H1 (cell line): ENCODE results near the gene STX8. TPM values are rescaled to one million over a fixed set of nuclear protein-coding genes. Genes with fewer than 3 reads are reported as not detected.

Experiments used
- CTCF ChIA-PET: fragments of 300-600 bp; sonication (Branson Sonifier 250); formaldehyde crosslinking; loops from one replicate; lab custom pipeline; 2021; ENCODE audit not compliant: partially characterized antibody; lab: Charles Lee
- POLR2A ChIA-PET: fragments of 300-600 bp; sonication (Branson Sonifier 250); formaldehyde crosslinking; loops from one replicate; lab custom pipeline; 2021; ENCODE audit warnings: inconsistent platforms; ENCODE audit not compliant: partially characterized antibody; lab: Charles Lee
- DNase-seq, 2 experiments: peaks; one replicate each; pipeline versions ENCODE4 v3.0.0 to v3.0.0-alpha.2; 2010 to 2022; ENCODE audit warnings: low spot score in 2 of 2, low read depth in 1 of 2, mixed read lengths in 1 of 2
- FAIRE-seq: peaks from 2 replicates; lab custom pipeline; 2011; peaks lifted over from hg19 to GRCh38; lab: Jason Lieb, UNC
- H2AFZ ChIP-seq: 2 replicates; pipeline ENCODE4 v1.8.1; 2012; ENCODE audit warnings: low read length, inconsistent platforms
- H2AK5ac ChIP-seq: 2 replicates; pipeline ENCODE4 v1.6.1; 2013; ENCODE audit warnings: low read depth, low read length
- H2BK120ac ChIP-seq: replicated peaks from 2 replicates; pipeline ENCODE3; 2013; ENCODE audit warnings: low read depth, low read length, inconsistent platforms
- H2BK12ac ChIP-seq: 2 replicates; pipeline ENCODE4 v1.6.1; 2013; ENCODE audit warnings: low read depth, low read length
- H2BK15ac ChIP-seq: 2 replicates; pipeline ENCODE4 v1.6.1; 2013; ENCODE audit warnings: low read length
- H2BK20ac ChIP-seq: 2 replicates; pipeline ENCODE4 v1.6.1; 2013; ENCODE audit warnings: low read length
- H2BK5ac ChIP-seq: 2 replicates; pipeline ENCODE4 v1.6.1; 2013; ENCODE audit warnings: low read depth, low read length
- H3K14ac ChIP-seq: 2 replicates; pipeline ENCODE4 v1.6.1; 2013; ENCODE audit warnings: inconsistent platforms; ENCODE audit not compliant: insufficient read length
- H3K18ac ChIP-seq: 2 replicates; pipeline ENCODE4 v1.6.1; 2013; ENCODE audit warnings: low read length; ENCODE audit errors: extremely low read depth
- H3K23ac ChIP-seq: 2 replicates; pipeline ENCODE4 v1.6.1; 2013; ENCODE audit warnings: inconsistent platforms; ENCODE audit not compliant: insufficient read length
- H3K23me2 ChIP-seq: 2 replicates; pipeline ENCODE4 v1.6.1; 2013; ENCODE audit warnings: low read depth, low read length
- H3K27ac ChIP-seq: 2 replicates; pipeline ENCODE4 v1.6.1; 2011; ENCODE audit warnings: low read depth, low read length, inconsistent platforms
- H3K27me3 ChIP-seq, 4 experiments: replicated peaks in 1 of 4; 1 replicate in 1 of 4; 2 replicates in 3 of 4; pipeline versions ENCODE4 v1.6.1 to v1.8.1; 2011 to 2013; ENCODE audit warnings: low read length in 3 of 4, mild to moderate bottlenecking in 3 of 4, inconsistent platforms in 2 of 4, mixed read lengths in 2 of 4, moderate library complexity in 1 of 4; ENCODE audit not compliant: control insufficient read depth in 3 of 4, insufficient read depth in 3 of 4; ENCODE audit errors: extremely low read depth in 1 of 4
- H3K36me3 ChIP-seq, 4 experiments: 2 replicates each; pipeline versions ENCODE4 v1.6.1 to v1.8.1; 2011 to 2013; ENCODE audit warnings: mild to moderate bottlenecking in 4 of 4, low read length in 3 of 4, moderate library complexity in 2 of 4, control low read depth in 1 of 4, inconsistent platforms in 1 of 4; ENCODE audit not compliant: insufficient read depth in 4 of 4, control insufficient read depth in 2 of 4
- H3K4ac ChIP-seq: replicated peaks from 2 replicates; pipeline ENCODE3; 2013; ENCODE audit warnings: low read length, low read depth, mixed read lengths, inconsistent platforms; ENCODE audit not compliant: insufficient read length
- H3K4me1 ChIP-seq, 4 experiments: replicated peaks in 1 of 4; 1 replicate in 1 of 4; 2 replicates in 3 of 4; pipeline versions ENCODE4 v1.6.1 to v1.8.1; 2011 to 2013; ENCODE audit warnings: low read length in 3 of 4, inconsistent platforms in 2 of 4, mixed read lengths in 1 of 4; ENCODE audit not compliant: insufficient read depth in 4 of 4, control insufficient read depth in 3 of 4
- H3K4me2 ChIP-seq, 2 experiments: 2 replicates each; pipeline versions ENCODE4 v1.6.1 to v1.8.1; 2011 to 2013; ENCODE audit warnings: low read depth in 2 of 2, low read length in 2 of 2, control low read depth in 1 of 2, inconsistent platforms in 1 of 2, mild to moderate bottlenecking in 1 of 2; ENCODE audit not compliant: insufficient read depth in 1 of 2
- H3K4me3 ChIP-seq, 4 experiments: fragments of 200-600, 300-600 bp in 1 of 4; sonication (generic), shearing (Covaris generic), sonication (Bioruptor Twin) in 1 of 4; 2 replicates each; pipeline versions ENCODE4 v1.5.1 to v1.8.1; 2011 to 2016; ENCODE audit warnings: low read length in 4 of 4, low read depth in 3 of 4, control low read depth in 2 of 4, inconsistent platforms in 2 of 4, mild to moderate bottlenecking in 2 of 4, mixed read lengths in 1 of 4, moderate library complexity in 1 of 4; ENCODE audit not compliant: insufficient read depth in 2 of 4; ENCODE audit errors: extremely low read depth in 1 of 4
- H3K56ac ChIP-seq: replicated peaks from 2 replicates; pipeline ENCODE3; 2013; ENCODE audit warnings: low read depth, mild to moderate bottlenecking, mixed read lengths, low read length, inconsistent platforms; ENCODE audit not compliant: insufficient read length
- H3K79me1 ChIP-seq: 2 replicates; pipeline ENCODE4 v1.6.1; 2013; ENCODE audit warnings: low read depth, low read length, control low read depth
- H3K79me2 ChIP-seq, 2 experiments: 2 replicates each; pipeline versions ENCODE4 v1.6.1 to v1.8.1; 2012 to 2013; ENCODE audit warnings: low read length in 2 of 2, mild to moderate bottlenecking in 2 of 2, inconsistent platforms in 1 of 2; ENCODE audit not compliant: insufficient read depth in 2 of 2, control insufficient read depth in 1 of 2
- H3K9ac ChIP-seq, 4 experiments: replicated peaks in 1 of 4; 1 replicate in 1 of 4; 2 replicates in 3 of 4; pipeline versions ENCODE4 v1.6.1 to v1.8.1; 2011 to 2013; ENCODE audit warnings: low read depth in 3 of 4, low read length in 3 of 4, control low read depth in 2 of 4, mild to moderate bottlenecking in 2 of 4, moderate library complexity in 2 of 4, inconsistent platforms in 1 of 4; ENCODE audit errors: extremely low read depth in 1 of 4
- H3K9me3 ChIP-seq, 2 experiments: 2 replicates each; pipeline versions ENCODE4 v1.6.1 to v1.8.1; 2012 to 2013; ENCODE audit warnings: mild to moderate bottlenecking in 2 of 2, moderate library complexity in 2 of 2, control low read depth in 1 of 2, inconsistent platforms in 1 of 2, low read depth in 1 of 2, low read length in 1 of 2, mixed read lengths in 1 of 2; ENCODE audit not compliant: insufficient read depth in 2 of 2
- H4K20me1 ChIP-seq, 2 experiments: replicated peaks in 1 of 2; 2 replicates each; pipeline versions ENCODE3 to v1.8.1; 2011 to 2013; ENCODE audit warnings: inconsistent platforms in 2 of 2, low read length in 2 of 2, mild to moderate bottlenecking in 1 of 2; ENCODE audit not compliant: insufficient read depth in 2 of 2, control insufficient read depth in 1 of 2
- H4K5ac ChIP-seq: 2 replicates; pipeline ENCODE4 v1.6.1; 2013; ENCODE audit warnings: low read length, low read depth, mixed read lengths, inconsistent platforms; ENCODE audit not compliant: insufficient read length
- H4K8ac ChIP-seq: 2 replicates; pipeline ENCODE4 v1.8.0; 2013; ENCODE audit warnings: mild to moderate bottlenecking, moderate library complexity, low read length, inconsistent platforms; ENCODE audit not compliant: insufficient read depth; ENCODE audit errors: extremely low read depth
- H4K91ac ChIP-seq: replicated peaks from 2 replicates; pipeline ENCODE3; 2013; ENCODE audit warnings: low read length, mixed read lengths, inconsistent platforms; ENCODE audit not compliant: insufficient read length
- CREB1 ChIP-seq: IDR thresholded peaks from 2 replicates; pipeline ENCODE4 v1.6.1; 2012; ENCODE audit warnings: inconsistent platforms
- KDM5A ChIP-seq: fragments of 200-600 bp; IDR thresholded peaks from 2 replicates; pipeline ENCODE4 v1.7.1; 2012; ENCODE audit warnings: mild to moderate bottlenecking, low read length, inconsistent platforms, mixed read lengths
- MAX ChIP-seq: IDR thresholded peaks from 2 replicates; pipeline ENCODE4 v1.6.1; 2012; ENCODE audit warnings: inconsistent platforms
- POLR2AphosphoS5 ChIP-seq: IDR thresholded peaks from 2 replicates; pipeline ENCODE4 v1.6.1; 2011; ENCODE audit warnings: low read depth, low read length
- RNF2 ChIP-seq: fragments of 200-900, 300-1000 bp; sonication (generic); IDR thresholded peaks from 2 replicates; pipeline ENCODE4 v1.7.1; 2016; ENCODE audit warnings: borderline replicate concordance, low read depth, mild to moderate bottlenecking, antibody characterized with exemption, low read length; ENCODE audit not compliant: poor library complexity, severe bottlenecking; ENCODE audit errors: missing control alignments
- SIN3A ChIP-seq, 2 experiments: IDR thresholded peaks in 1 of 2; conservative IDR thresholded peaks in 1 of 2; 2 replicates each; pipeline ENCODE4 v1.6.1; 2011 to 2012; ENCODE audit warnings: low read length in 2 of 2, improper control_type of control experiment in 1 of 2, low read depth in 1 of 2, mild to moderate bottlenecking in 1 of 2
- TAF7 ChIP-seq: optimal IDR thresholded peaks from 2 replicates; pipeline ENCODE3; 2011; ENCODE audit warnings: low read depth, mild to moderate bottlenecking, inconsistent platforms, low read length, moderate library complexity, borderline replicate concordance
- TEAD4 ChIP-seq: IDR thresholded peaks from 2 replicates; pipeline ENCODE4 v1.6.1; 2012; ENCODE audit warnings: low read depth, low read length, inconsistent platforms, mixed read lengths
- YY1 ChIP-seq: IDR thresholded peaks from 2 replicates; pipeline ENCODE4 v1.6.1; 2011; ENCODE audit warnings: low read depth, mild to moderate bottlenecking, low read length
- WGBS, 2 experiments: shearing (Covaris generic) in 1 of 2; methylation state at CpG; one replicate each; pipeline versions ENCODE4 v1.1.6 to v1.1.7; 2013 to 2015; ENCODE audit warnings: low lambda C conversion rate in 2 of 2, mixed read lengths in 2 of 2, inconsistent platforms in 1 of 2, low coverage in 1 of 2, missing lambda C conversion rate in 1 of 2; ENCODE audit not compliant: insufficient replicate concordance in 2 of 2, insufficient coverage in 1 of 2, insufficient read length in 1 of 2; ENCODE audit errors: extremely low coverage in 1 of 2, missing lambda C conversion rate in 1 of 2; 5-methylcytosine and 5-hydroxymethylcytosine counted together
- polyA plus RNA-seq, 7 experiments: library from polyadenylated mRNA; depleted of rRNA in 3 of 7; stranded (reverse) in 5 of 7; unstranded in 2 of 7; fragments of >200 nt in 5 of 7; fragments of 200-250 nt in 2 of 7; gene quantifications; 1 replicate in 5 of 7; 2 replicates in 1 of 7; 4 replicates in 1 of 7; pipeline versions ENCODE4 v1.2.1 to v1.2.3, GENCODE V29; 2011 to 2013; ENCODE audit warnings: missing spikeins in 2 of 7, mixed read lengths in 2 of 7
- total RNA-seq: library from RNA; stranded (reverse); fragmentation: NEBNext Ultra II Directional; extraction: Animal tissue kit (Norgen Biotek cat#: 25700); gene quantifications from 2 replicates; pipeline ENCODE4 v1.2.1, GENCODE V29; 2021

STX8 gene
- total and polyA plus RNA-seq, 2 of the 8 experiments (the other 6 are each of a cell fraction or from before 2014, with no cell fraction given): 22.8 to 42.5 TPM

GRCh38 chr17:9271989-9272388 is 303.6 kb downstream of the STX8 start:
- POLR2A ChIA-PET: no interaction called here
- no peak for FAIRE-seq
- Histone ChIP-seq H2BK12ac (no peak overlapping the region), H2AK5ac (no peak overlapping the region), H2BK20ac (no peak overlapping the region), H2AFZ (no peak overlapping the region), H4K5ac (no peak overlapping the region), H3K14ac (no peak overlapping the region), H3K79me2 (no peaks in the 10 kb centered on the region), H3K9ac (no peak overlapping the region; a peak in 1 of 7 replicates), H3K36me3 (no peaks in the 10 kb centered on the region), H3K4ac (no peak overlapping the region), H3K23ac (no peak overlapping the region), H3K27me3 (no peaks in the 10 kb centered on the region), H3K4me3 (no peak overlapping the region), H4K91ac (no peak overlapping the region), H3K79me1 (0 out of 2 replicates have a peak, but pooled peaks cover 2% of the 10 kb centered on the region), H3K9me3 (no peaks in the 10 kb centered on the region), H2BK5ac (no peak overlapping the region), H3K23me2 (0 out of 2 replicates have a peak, but pooled peaks cover 2% of the 10 kb centered on the region), H3K4me1 (peaks cover 0 to 5% (median 2%) of the 10 kb centered on the region in 4 experiments; a peak in 1 of 7 replicates), H3K4me2 (no peak overlapping the region), H2BK15ac (no peak overlapping the region), H3K56ac (no peak overlapping the region), H3K18ac (no peak overlapping the region), H2BK120ac (no peak overlapping the region), H4K20me1 (no peaks in the 10 kb centered on the region), H4K8ac (no peak overlapping the region), H3K27ac (no peak overlapping the region)
- DNase-seq: no peak
- 87% methylated on average over 8 of the region's 8 CpGs; no CpG with 5 or more reads in 1 of the 2 experiments for WGBS, 2 experiments
- CTCF ChIA-PET: interaction anchor here (0.7 to 5.6 kb wide), 3 partner anchors 20 to 127 kb away, joined by 3 to 30 read pairs (median 6); no protein-coding TSS in a partner anchor
- TF ChIP-seq TEAD4 (no peak), KDM5A (no peak), CREB1 (no peak), RNF2 (no peak), TAF7 (no peak), POLR2AphosphoS5 (no peak), SIN3A (conservative IDR thresholded peaks at IDR 0.05 in 1 of 2, IDR thresholded peaks at IDR 0.05 in 1 of 2; ENCODE audit: low read depth in 1 of 2, low read length in 2 of 2) (no peak), MAX (no peak), YY1 (no peak)
